HG03457 (cell line): ENCODE measurements around the gene LEMD3.
"Not testable (repeated sequence)": the region's sequence is repeated elsewhere in the genome, so short reads cannot be mapped to it uniquely, and the experiment has no call there.

Experiments
- ATAC-seq: cut with Tn5 transposase; IDR thresholded peaks from one replicate; pipeline ENCODE4 v1.9.1; 2021; ENCODE audit warnings: moderate number of reproducible peaks; ENCODE audit not compliant: unreplicated experiment

Gene LEMD3

DNA sequence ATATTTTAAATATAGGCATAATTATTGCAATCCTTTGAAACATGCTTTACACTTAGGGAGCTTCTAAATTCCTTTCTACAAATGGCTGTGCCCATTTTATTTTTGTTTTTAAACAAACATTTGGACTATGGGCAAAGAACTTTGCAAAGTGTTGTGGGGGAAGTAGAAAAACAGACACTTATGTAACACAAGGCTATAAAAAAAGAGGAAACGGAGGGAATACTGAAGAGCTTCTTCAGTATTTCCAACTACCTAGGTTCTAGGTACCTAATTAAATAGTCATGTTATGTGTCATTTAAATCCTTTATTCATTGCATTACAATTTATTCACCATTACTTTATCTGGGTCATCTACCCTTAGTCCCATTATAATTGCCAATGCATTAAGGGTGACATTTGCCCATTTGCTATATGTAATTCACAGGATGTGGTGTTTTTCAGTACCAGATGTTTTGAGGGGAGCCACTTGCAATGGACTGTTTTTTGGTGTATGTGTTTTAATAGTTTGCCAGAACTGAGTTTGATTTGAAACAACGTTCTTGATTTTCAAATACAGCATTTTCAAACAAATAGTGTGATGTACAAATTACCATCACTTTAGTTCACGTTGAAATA lies 107.6 kb downstream of the LEMD3 start:
- no peak for ATAC-seq

DNA sequence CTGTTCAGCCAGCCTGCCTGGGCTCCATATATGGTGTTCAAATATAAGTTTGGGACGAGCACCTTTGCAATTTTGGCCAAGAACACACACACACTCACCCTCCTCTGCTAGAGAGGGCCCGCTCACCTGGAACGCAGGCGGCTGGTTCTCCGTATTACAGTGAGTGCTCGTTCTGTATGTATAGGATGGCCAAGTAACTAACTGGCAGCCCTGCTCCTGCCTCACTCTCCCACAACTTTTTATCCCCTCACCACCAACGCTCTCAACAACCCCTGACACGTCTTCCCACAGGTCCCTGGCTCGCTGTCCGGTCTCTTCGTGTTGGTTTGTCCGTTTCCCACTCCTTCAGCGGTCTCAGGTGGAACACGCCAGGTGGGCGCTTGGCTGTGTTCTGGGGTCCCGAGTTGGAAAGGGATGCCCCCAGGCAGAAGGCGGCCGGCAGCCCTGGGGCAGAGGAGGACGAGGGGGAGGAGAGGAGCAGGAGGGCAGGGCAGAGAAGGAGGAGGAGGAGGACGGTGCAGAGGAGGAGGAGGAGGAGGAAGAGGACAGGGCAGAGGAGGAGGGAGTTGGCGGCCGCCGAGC lies 108.7 kb downstream of the LEMD3 start:
- no peak for ATAC-seq

GRCh38 chr12:65278576-65279368 lies 109.4 kb downstream of the LEMD3 start, which contains the start of gene MSRB3:
MSRB3 (plus strand) TSS chr12:65278683; CDS start chr12:65308580, 29,897 bp downstream.
- no peak for ATAC-seq

- no peak for ATAC-seq
Observed at GRCh38 chr12:65279369-65280112, 110.2 kb downstream of the LEMD3 start.

DNA sequence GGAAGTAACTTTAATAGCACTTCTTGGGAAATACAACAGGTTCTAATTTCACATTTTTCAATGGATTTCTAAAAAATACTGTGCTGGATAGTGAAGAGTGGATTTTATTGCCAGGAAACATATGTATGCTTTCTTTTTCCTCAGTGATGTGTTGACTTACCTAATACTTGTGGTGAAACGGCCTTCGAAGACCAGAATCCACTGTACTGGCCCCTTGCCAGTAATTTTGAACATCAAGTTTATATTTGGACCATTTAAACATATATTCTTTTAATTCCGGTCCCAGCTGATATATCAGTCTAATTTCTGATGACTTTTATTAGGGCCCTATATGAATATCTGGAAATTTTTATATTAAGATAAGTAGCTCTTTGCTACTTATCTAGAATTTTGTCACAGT lies 110.9 kb downstream of the LEMD3 start:
- ATAC-seq, result no peak

DNA sequence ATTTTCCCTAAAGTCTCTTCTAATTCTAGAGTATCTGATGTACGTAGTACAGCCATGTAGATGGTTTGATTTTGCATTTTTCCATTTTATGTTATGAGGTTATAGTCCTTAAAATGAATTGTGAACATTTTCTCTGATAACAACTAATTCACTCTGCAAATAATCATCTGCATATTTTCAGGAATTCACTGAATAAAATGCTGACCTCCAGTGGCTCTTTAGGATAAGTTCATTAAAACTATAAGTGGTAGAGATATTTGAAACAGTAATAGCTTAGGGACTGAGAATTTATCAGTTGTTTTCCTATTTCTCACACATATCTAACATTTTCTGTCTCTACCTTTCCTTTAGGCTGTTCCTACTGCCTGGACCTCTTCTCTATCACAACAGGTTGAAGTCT lies 113.5 kb downstream of the LEMD3 start:
- ATAC-seq, result no peak

DNA sequence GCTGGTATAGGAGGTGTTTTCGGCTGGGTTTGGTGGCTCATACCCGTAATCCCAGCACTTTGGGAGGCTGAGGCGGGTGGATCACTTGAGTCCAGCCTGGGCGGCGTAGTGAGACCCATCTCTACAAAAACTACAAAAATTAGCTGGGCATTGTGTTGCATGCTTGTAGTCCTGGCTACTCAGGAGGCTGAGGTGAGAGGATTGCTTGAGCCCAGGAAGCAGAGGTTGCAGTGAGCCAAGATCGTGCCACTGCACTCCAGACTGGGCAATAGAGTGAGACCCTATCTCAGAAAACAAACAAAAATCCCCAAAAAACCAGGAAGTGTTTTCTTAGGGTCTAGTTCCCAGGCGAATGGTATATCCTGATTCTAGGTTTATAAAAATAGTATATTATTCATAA lies 116.1 kb downstream of the LEMD3 start:
- ATAC-seq, result not testable (repeated sequence)

- ATAC-seq, result no peak
Observed at GRCh38 chr12:65287426-65287825, 118.0 kb downstream of the LEMD3 start.

- no peak for ATAC-seq
Observed at GRCh38 chr12:65292241-65292640, 122.9 kb downstream of the LEMD3 start.

DNA sequence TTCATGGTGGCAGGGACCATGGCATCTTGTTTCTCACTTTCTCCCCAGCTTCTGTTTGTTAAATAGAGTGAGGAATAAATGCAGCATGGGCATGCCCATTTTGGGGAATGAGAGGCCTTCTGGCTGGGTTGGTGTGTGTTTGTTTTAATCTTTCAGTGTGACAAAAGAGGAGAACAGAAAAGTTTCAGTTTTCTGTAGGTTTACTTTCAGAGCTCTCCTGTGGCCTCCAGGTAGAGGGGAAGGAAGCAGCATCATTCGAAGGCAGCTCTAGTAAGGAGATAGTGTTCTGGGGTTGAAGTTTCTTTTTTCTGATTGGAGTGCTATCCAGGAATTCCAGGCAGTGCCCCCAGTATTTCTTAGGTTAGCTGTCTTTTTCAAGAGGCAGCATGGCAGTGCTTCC lies 124.4 kb downstream of the LEMD3 start:
- ATAC-seq, result no peak

- ATAC-seq, result no peak
Observed at GRCh38 chr12:65294641-65295262, 125.4 kb downstream of the LEMD3 start.

- no peak for ATAC-seq
Observed at GRCh38 chr12:65296508-65297265, 127.3 kb downstream of the LEMD3 start.
